ENCODE results near the gene DTNB. TPM values are rescaled to one million over a fixed set of nuclear protein-coding genes. Genes with fewer than 3 reads are reported as not detected.
A peak's percentile ranks its signal among the peaks of the same experiment; 100 is the strongest.

The DTNB gene
- total and polyA plus RNA-seq, 10 of the 15 experiments (the other 5 are each of a cell fraction or from before 2014, with no cell fraction given): 4.5 to 30.6 (median 11.9) TPM

GRCh38 chr2:25335971-25336370, 337.4 kb downstream of the DTNB start:
- Histone ChIP-seq H3K4me2 (ENCODE audit: control insufficient read depth, insufficient read depth) (peak overlapping the region; percentile 22; the same call in 1 of the 2 replicates), H2AFZ (ENCODE audit: control insufficient read depth, low read depth, low read length) (no peak overlapping the region), H4K20me1 (ENCODE audit: control insufficient read depth, insufficient read depth) (peaks cover 6% of the 10 kb centered on the region), H3K79me2 (ENCODE audit: control insufficient read depth, insufficient read depth, low read length) (peaks cover 29% of the 10 kb centered on the region), H3K9me3 (replicated peaks; ENCODE audit: control insufficient read depth, insufficient read depth, low read length) (no peaks in the 10 kb centered on the region), H3K4me3 (no peak overlapping the region), H3K9ac (ENCODE audit: control insufficient read depth, insufficient read depth, low read length) (no peak overlapping the region), H3K4me1 (ENCODE audit: control insufficient read depth, insufficient read depth, low read length) (peaks cover 25% of the 10 kb centered on the region), H3K27ac (ENCODE audit: control insufficient read depth, insufficient read depth) (no peak overlapping the region), H3K27me3 (replicated peaks in 1 of 2; ENCODE audit: control insufficient read depth in 2 of 2, insufficient read depth in 2 of 2, low read length in 1 of 2) (no peaks in the 10 kb centered on the region), H3K36me3 (ENCODE audit: control insufficient read depth in 2 of 2, insufficient read depth in 2 of 2, low read length in 1 of 2) (no peaks in the 10 kb centered on the region; a peak in 2 of 4 replicates)
- ChIA-PET POLR2A (interaction anchor here (1.1 to 1.4 kb wide), 2 partner anchors 12 to 33 kb away, joined by 3 to 4 read pairs; no protein-coding TSS in a partner anchor), SMC1A (ENCODE audit: uncharacterized antibody, unreplicated experiment) (interaction anchor here (0.6 to 4.1 kb wide), 6 partner anchors 9 to 58 kb away, joined by 3 to 19 read pairs (median 5); no protein-coding TSS in a partner anchor), RAD21 (ENCODE audit: unreplicated experiment) (interaction anchor here (1.9 kb wide), 1 partner anchor 34 kb away, joined by 7 read pairs; no protein-coding TSS in a partner anchor), CTCF (interaction anchor here (1.1 to 1.5 kb wide), 3 partner anchors 12 to 170 kb away, joined by 3 read pairs; no protein-coding TSS in a partner anchor)
- BruUV-seq (replicated peaks): no TSS peak
- no peak for ATAC-seq
- intact Hi-C loops (cut with micrococcal nuclease; ENCODE audit: unreplicated experiment): no loop called here
- in situ Hi-C loops (cut with MboI): no loop called here
- no peak for FAIRE-seq
- 57% methylated on average over 6 of the region's 6 CpGs for WGBS (ENCODE audit: insufficient coverage, insufficient replicate concordance, low lambda C conversion rate, missing lambda C conversion rate)
- no peak for DNase-seq (ENCODE audit: low read depth, low spot score)
- TF ChIP-seq POLR2A (IDR thresholded peaks at IDR 0.05; ENCODE audit: low read depth, low read length) (peak; percentile 29; the same call in 1 of the 2 replicates), JUNB (IDR thresholded peaks at IDR 0.05) (no peak)

- ChIA-PET RAD21 (ENCODE audit: unreplicated experiment) (interaction anchor here (1.9 kb wide), 1 partner anchor 33 kb away, joined by 7 read pairs; no protein-coding TSS in a partner anchor), CTCF (interaction anchor here (1.1 to 1.5 kb wide), 3 partner anchors 12 to 169 kb away, joined by 3 read pairs; no protein-coding TSS in a partner anchor), POLR2A (interaction anchor here (1.1 kb wide), 1 partner anchor 11 kb away, joined by 3 read pairs; no protein-coding TSS in a partner anchor), SMC1A (ENCODE audit: uncharacterized antibody, unreplicated experiment) (interaction anchor here (0.6 to 4.1 kb wide), 6 partner anchors 8 to 57 kb away, joined by 3 to 19 read pairs (median 5); no protein-coding TSS in a partner anchor)
- no peak for DNase-seq (ENCODE audit: low read depth, low spot score)
- BruUV-seq (replicated peaks): no TSS peak
- Histone ChIP-seq H2AFZ (ENCODE audit: control insufficient read depth, low read depth, low read length) (no peak overlapping the region), H3K36me3 (ENCODE audit: control insufficient read depth in 2 of 2, insufficient read depth in 2 of 2, low read length in 1 of 2) (no peaks in the 10 kb centered on the region; a peak in 2 of 4 replicates), H4K20me1 (ENCODE audit: control insufficient read depth, insufficient read depth) (peaks cover 6% of the 10 kb centered on the region), H3K9ac (ENCODE audit: control insufficient read depth, insufficient read depth, low read length) (no peak overlapping the region), H3K4me1 (ENCODE audit: control insufficient read depth, insufficient read depth, low read length) (peaks cover 25% of the 10 kb centered on the region), H3K27ac (ENCODE audit: control insufficient read depth, insufficient read depth) (no peak overlapping the region), H3K9me3 (replicated peaks; ENCODE audit: control insufficient read depth, insufficient read depth, low read length) (no peaks in the 10 kb centered on the region), H3K79me2 (ENCODE audit: control insufficient read depth, insufficient read depth, low read length) (peaks cover 24% of the 10 kb centered on the region), H3K4me2 (ENCODE audit: control insufficient read depth, insufficient read depth) (no peak overlapping the region), H3K4me3 (no peak overlapping the region), H3K27me3 (replicated peaks in 1 of 2; ENCODE audit: control insufficient read depth in 2 of 2, insufficient read depth in 2 of 2, low read length in 1 of 2) (no peaks in the 10 kb centered on the region)
- no peak for ATAC-seq
- no peak for TF ChIP-seq FOXK2 (IDR thresholded peaks at IDR 0.05)
- no peak for TF ChIP-seq MTA2 (IDR thresholded peaks at IDR 0.05; ENCODE audit: low read depth)
- TF ChIP-seq BACH1 (IDR thresholded peaks at IDR 0.05; ENCODE audit: borderline replicate concordance): no peak
- no peak for TF ChIP-seq SPI1 (IDR thresholded peaks at IDR 0.05; ENCODE audit: borderline replicate concordance, insufficient read depth, low read depth, low read length)
- TF ChIP-seq, protein P1, sequence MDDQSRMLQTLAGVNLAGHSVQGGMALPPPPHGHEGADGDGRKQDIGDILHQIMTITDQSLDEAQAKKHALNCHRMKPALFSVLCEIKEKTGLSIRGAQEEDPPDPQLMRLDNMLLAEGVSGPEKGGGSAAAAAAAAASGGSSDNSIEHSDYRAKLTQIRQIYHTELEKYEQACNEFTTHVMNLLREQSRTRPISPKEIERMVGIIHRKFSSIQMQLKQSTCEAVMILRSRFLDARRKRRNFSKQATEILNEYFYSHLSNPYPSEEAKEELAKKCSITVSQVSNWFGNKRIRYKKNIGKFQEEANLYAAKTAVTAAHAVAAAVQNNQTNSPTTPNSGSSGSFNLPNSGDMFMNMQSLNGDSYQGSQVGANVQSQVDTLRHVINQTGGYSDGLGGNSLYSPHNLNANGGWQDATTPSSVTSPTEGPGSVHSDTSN (IDR thresholded peaks at IDR 0.05; ENCODE audit: insufficient replicate concordance, low read depth, low read length): no peak
- no peak for TF ChIP-seq CBFB (IDR thresholded peaks at IDR 0.05; ENCODE audit: low read depth)
- no peak for TF ChIP-seq ASH2L (IDR thresholded peaks at IDR 0.05; ENCODE audit: borderline replicate concordance, low read depth)
- no peak for TF ChIP-seq TCF3 (IDR thresholded peaks at IDR 0.05; ENCODE audit: borderline replicate concordance, insufficient read depth, low read depth, low read length)
- TF ChIP-seq SMC3 (IDR thresholded peaks at IDR 0.05; ENCODE audit: borderline replicate concordance, low read length): no peak
- no peak for TF ChIP-seq CHD1 (IDR thresholded peaks at IDR 0.05; ENCODE audit: low read depth, low read length)
- no peak for TF ChIP-seq KDM1A (IDR thresholded peaks at IDR 0.05; ENCODE audit: borderline replicate concordance)
- in situ Hi-C loops (cut with MboI): no loop called here
- intact Hi-C loops (cut with micrococcal nuclease; ENCODE audit: unreplicated experiment): no loop called here
- WGBS (ENCODE audit: insufficient coverage, insufficient replicate concordance, low lambda C conversion rate, missing lambda C conversion rate): 85% methylated on average over 8 of the region's 8 CpGs
- no peak for FAIRE-seq
Measured at GRCh38 chr2:25335204-25335603, 338.2 kb downstream of the DTNB start.

All from GM12878 (cell line).